K562 (cell line): ENCODE results near the gene AFF1.

ENCODE experiments used
- CBX1 ChIP-seq: sonication (generic); IDR thresholded peaks from 2 replicates; pipeline ENCODE4 v1.6.1; 2016; ENCODE audit warnings: antibody characterized with exemption, low read depth, mild to moderate bottlenecking
- CTCF ChIP-seq, 3 experiments: IDR thresholded peaks in 2 of 3; conservative IDR thresholded peaks in 1 of 3; 2 replicates each; pipeline ENCODE4 v1.5.1; 2011 to 2012; ENCODE audit warnings: low read length in 3 of 3, mild to moderate bottlenecking in 3 of 3, control low read depth in 2 of 3, improper control_type of control experiment in 1 of 3, inconsistent platforms in 1 of 3, low read depth in 1 of 3, mixed read lengths in 1 of 3, moderate library complexity in 1 of 3; ENCODE audit not compliant: insufficient read depth in 2 of 3
- FOXJ3 ChIP-seq: sonication (generic); formaldehyde crosslinking; IDR thresholded peaks from 2 replicates; pipeline ENCODE4 v1.4.0; 2020; ENCODE audit warnings: mild to moderate bottlenecking, missing genetic modification reagents
- MAX ChIP-seq: sonication (generic); formaldehyde crosslinking; IDR thresholded peaks from 2 replicates; pipeline ENCODE4 v1.9.0; 2022; ENCODE audit warnings: mild to moderate bottlenecking, missing genetic modification reagents
- NBN ChIP-seq: fragments of 450-650 bp; IDR thresholded peaks from 2 replicates; pipeline ENCODE4 v1.6.1; 2016; ENCODE audit warnings: low read depth, mild to moderate bottlenecking
- NFYB ChIP-seq: IDR thresholded peaks from 2 replicates; pipeline ENCODE4 v1.6.1; 2011; ENCODE audit warnings: mild to moderate bottlenecking, moderate library complexity; ENCODE audit not compliant: insufficient read length; ENCODE audit errors: extremely low read depth
- POLR2AphosphoS2 ChIP-seq: IDR thresholded peaks from 2 replicates; pipeline ENCODE4 v1.6.1; 2012; ENCODE audit warnings: low read length, improper control_type of control experiment
- RNF219 ChIP-seq: fragments of 250-450 bp; sonication (Bioruptor Pico); IDR thresholded peaks from 2 replicates; pipeline ENCODE4 v1.5.0; 2022; ENCODE audit warnings: mild to moderate bottlenecking
- SETDB1 ChIP-seq: IDR thresholded peaks from one replicate; pipeline ENCODE4 v1.6.1; 2012; ENCODE audit warnings: low read length, control low read depth, inconsistent platforms
- SMC3 ChIP-seq: conservative IDR thresholded peaks from 2 replicates; pipeline ENCODE4 v1.6.1; 2011; ENCODE audit warnings: low read depth, low read length, improper control_type of control experiment; ENCODE audit not compliant: insufficient read depth
- TAF1 ChIP-seq: IDR thresholded peaks from 2 replicates; pipeline ENCODE4 v1.6.1; 2011; ENCODE audit warnings: mild to moderate bottlenecking, low read length, moderate library complexity; ENCODE audit not compliant: insufficient read depth, control insufficient read depth, severe bottlenecking; ENCODE audit errors: extremely low read depth
- ZNF174 ChIP-seq: fragments of 250-450 bp; sonication (Bioruptor Pico); IDR thresholded peaks from 2 replicates; pipeline ENCODE4 v1.4.0; 2020; ENCODE audit warnings: mild to moderate bottlenecking
- ZNF79 ChIP-seq: fragments of 250-450 bp; sonication (Bioruptor Pico); IDR thresholded peaks from 2 replicates; pipeline ENCODE4 v1.4.0; 2020; ENCODE audit warnings: low read depth, mild to moderate bottlenecking, moderate library complexity

GRCh38 chr4:86896596-86896995 is 38.2 kb upstream of the AFF1 start:
- TF ChIP-seq NBN (no peak), NFYB (no peak), POLR2AphosphoS2 (no peak), FOXJ3 (no peak), CTCF (IDR thresholded peaks at IDR 0.05 in 2 of 3, conservative IDR thresholded peaks at IDR 0.05 in 1 of 3; ENCODE audit: insufficient read depth in 2 of 3, low read depth in 1 of 3, low read length in 3 of 3) (no peak), SMC3 (no peak), TAF1 (no peak), SETDB1 (no peak), CBX1 (no peak), ZNF79 (CRISPR knock-in tag) (no peak), MAX (CRISPR knock-in tag) (no peak), ZNF174 (CRISPR knock-in tag) (no peak), RNF219 (CRISPR knock-in tag) (no peak)
